ENCODE measurements around the gene TMEM132D.

Gene TMEM132D

DNA sequence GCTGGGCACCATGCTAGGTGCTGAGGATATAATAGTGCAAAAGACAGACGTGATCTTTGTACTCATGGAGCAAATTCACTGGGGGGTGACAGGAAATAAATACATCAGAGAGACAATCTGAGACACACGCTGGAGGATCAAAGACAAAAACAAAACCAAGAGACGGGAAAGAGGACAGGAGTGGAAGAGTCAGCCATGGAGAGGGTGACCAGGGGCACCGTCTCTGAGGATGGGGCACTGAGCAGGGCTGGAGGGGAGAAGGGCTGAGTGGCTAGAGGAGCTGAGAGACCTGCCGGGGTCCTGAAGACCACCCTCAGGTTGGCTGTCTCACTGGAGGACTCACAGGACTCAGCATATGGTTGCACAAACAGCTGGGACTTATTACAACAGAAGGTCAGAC lies 81.9 kb downstream of the TMEM132D start:
- DNase-seq = no peak

- no peak for DNase-seq
These were observed 84.4 kb downstream of the TMEM132D start for GRCh38 chr12:129819391-129819790.

DNA sequence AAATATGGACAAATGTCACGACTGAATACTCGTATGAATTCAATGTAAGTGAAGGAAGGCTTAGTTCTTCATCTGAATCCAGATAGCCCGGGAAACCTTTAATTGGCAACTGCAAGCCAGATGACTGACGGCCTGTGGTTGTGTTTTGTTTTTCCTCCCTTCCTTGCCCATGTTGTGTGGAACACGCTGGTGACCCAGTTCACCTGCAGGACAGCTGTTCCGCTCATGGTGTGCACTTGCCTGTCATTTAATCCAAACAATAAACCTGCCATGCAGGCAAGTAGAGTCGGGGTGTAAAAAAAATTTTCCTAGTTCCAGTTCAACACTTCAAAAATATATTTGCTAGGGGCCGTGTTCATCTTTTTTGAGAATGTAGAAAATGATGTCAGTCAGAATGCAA lies 88.0 kb downstream of the TMEM132D start:
- no peak for DNase-seq

GRCh38 chr12:129811963-129812362 lies 91.9 kb downstream of the TMEM132D start:
- no peak for DNase-seq

GRCh38 chr12:129807136-129807535 lies 96.7 kb downstream of the TMEM132D start:
- no peak for DNase-seq

DNA sequence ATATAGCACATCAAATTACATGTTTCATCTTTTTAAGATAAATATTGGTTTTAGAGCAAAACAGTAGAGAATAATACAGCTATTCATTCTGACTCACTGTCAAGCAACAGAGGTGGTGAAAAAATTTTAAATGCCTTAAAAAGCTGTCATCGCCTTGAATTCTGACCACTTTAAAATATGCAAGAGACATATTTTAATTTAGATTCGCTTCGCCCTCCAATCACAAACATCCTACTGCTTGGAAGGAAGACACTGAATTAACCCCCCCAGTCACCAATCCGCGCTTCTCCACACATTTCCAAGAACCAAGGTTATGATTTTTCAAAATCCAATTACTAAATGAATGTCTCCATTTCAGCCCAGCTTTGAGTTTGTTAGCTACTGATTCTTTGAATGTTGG lies 112.4 kb downstream of the TMEM132D start:
- DNase-seq = no peak

DNA sequence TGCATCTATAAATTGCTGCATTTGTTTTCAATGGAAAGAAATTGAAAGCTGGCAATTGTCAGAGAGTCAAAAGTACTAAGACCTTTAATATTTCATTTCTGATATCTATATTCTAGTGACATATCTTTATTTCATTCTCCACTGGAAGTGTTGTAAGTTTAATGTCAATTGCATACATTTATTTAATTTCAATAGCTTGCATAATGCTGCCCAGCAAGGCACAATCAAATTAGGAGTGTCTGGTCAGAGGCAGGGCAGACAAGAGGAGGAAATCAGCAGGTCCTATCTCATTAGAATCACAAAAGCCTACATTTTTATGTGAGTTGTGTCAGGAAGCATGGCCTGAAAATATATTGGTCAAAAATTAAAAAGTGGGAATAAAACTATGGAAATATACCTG lies 112.9 kb downstream of the TMEM132D start:
- DNase-seq = no peak

DNA sequence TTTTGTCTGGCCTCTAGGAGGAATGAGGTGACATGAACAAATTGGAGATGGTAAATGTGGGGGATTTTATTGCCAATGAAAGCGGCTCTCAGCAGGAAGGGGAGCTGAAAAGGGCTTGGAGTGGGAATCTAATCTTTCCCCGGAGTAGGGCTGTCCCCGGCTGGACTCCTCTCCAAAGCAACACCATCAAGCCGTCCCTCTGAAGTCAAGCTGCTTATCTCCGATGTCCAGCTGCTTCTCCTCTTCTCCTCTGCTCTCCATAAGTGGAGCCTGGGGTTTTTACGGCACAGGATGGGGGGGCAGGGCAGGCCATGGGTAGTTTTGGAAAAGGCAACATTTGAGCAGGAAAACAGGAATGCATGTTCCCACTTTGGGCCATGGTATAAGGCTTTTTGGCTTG lies 113.5 kb downstream of the TMEM132D start:
- no peak for DNase-seq

GRCh38 chr12:129789921-129790320 lies 113.9 kb downstream of the TMEM132D start:
- no peak for DNase-seq

DNA sequence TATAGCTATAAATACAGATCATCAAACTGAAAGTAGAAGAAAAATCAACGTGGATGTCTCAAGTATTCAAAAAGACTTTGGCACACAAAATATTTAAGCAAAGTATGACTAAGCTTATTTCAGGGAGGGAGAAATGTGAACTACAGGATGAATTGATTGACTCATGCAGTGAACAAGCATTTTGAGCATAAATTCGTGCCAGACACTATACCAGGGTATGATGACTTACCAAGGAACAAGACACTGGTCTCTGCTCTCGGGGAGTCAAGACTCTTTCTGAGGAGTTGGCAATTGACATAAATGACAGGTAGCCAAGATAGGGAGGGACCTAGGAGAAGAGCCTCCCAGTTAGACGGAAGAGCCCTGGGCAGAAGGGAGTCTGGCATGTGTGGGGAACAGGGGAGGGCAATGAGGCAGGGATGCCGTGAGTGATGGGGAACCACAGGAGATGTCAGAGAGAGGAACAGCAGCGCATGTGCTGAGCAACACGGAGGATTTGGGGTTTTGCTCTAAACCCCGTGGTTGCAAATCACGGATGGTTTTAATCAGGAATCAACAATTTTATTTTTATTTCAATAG lies 115.2 kb downstream of the TMEM132D start:
- DNase-seq = no peak

DNA sequence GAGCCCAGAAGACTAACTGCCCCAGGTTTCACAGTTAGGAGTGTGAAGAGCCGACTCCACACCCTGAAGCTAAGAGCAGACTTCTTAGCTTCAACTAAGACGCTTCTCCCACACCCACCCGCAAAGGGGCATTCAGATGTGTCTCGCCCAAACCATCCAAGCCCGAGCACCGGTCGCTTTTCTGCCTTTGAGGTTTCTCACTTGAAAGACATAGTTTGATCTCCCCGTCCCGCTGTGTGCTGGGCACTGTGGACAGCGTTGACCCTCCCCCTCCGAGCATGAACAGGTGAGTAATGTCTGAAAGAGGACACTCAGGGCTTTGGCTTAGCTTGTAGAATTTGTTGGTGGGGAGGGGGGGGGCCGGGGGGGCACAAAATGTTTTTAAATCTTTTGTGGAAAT lies 123.8 kb downstream of the TMEM132D start:
- DNase-seq = no peak

GRCh38 chr12:129779033-129779432 lies 124.8 kb downstream of the TMEM132D start:
- no peak for DNase-seq

- no peak for DNase-seq
These were observed 126.7 kb downstream of the TMEM132D start for GRCh38 chr12:129776977-129777667.

- no peak for DNase-seq
These were observed 131.0 kb downstream of the TMEM132D start for GRCh38 chr12:129772501-129773493.

DNA sequence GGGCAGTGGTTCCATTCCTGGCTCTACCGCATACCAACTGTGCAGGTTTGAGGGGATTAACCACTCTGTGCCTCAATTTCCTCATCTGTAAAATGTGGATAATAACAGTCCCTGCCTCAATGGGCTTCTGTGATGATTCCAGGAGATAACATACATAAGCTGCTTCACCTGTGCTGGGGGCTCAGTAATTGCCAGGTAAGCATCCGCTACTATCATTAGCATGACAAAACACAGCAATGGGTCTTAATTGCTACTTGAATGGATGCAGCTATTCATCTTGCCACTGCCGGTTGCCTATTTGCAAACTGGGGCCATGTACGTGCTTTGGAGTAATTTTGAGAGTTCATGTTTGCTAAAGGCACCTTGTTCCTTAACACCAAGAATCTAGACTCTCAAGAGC lies 132.6 kb downstream of the TMEM132D start:
- no peak for DNase-seq

GRCh38 chr12:129765719-129766118 lies 138.1 kb downstream of the TMEM132D start:
- no peak for DNase-seq

- no peak for DNase-seq
These were observed 141.4 kb downstream of the TMEM132D start for GRCh38 chr12:129762436-129762835.

DNA sequence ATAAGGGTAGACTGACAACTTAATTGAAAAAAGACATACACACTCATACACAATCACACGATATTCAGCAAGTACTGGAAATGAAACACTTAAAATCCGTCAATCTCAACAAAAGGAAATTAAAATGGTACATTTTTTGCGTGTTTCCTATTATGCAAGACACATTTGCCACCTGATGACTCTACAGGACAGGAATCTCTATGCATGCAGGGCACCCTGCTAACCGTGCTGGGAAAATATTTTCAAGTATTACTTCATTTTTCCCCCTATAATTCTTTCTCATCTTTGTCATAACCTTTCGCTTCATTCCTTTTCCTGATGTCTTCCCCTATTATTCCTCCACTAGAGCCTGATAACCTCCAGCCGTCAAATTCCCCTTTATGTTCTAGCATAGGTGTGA lies 150.2 kb downstream of the TMEM132D start:
- no peak for DNase-seq

GRCh38 chr12:129750421-129750820 lies 153.4 kb downstream of the TMEM132D start:
- DNase-seq = no peak

DNA sequence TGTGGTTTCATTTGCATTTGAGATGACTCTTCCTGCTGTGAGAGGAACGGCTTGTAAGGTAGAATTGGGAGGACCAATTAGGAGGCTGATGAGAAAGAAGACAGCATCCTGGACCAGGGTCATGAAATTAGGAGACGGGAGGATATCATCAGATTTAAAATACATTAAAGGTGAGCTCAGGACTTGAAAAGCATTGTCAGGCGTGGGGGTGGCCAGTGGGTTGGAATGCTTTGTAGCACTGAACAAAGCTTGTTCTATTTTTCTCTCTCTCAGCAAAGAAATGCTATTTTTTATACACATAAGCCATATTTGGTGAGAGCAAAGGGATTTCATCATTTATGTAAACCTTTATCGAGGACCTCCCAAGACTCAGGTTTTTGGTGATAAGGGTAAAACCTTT lies 157.5 kb downstream of the TMEM132D start:
- no peak for DNase-seq

GRCh38 chr12:129729170-129729569 lies 174.7 kb downstream of the TMEM132D start:
- no peak for DNase-seq

DNA sequence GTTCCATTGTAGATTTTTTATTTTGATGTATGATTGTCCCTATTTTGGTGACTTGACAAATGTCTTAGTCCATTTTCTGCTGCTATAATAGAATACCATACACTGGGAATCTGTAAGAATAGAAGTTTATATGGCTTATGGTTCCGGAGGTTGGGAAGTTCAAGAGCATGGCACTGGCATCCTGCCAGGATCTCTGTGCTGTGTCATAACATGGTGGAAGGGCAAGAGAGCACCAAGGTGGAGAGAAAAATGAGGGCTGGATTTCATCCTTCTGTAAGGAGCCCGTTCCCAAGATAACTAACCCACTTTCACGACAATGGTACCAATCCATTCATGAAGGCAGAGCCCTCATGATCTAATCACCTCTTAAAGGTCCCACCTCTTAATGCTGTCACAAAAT lies 176.7 kb downstream of the TMEM132D start:
- no peak for DNase-seq

DNA sequence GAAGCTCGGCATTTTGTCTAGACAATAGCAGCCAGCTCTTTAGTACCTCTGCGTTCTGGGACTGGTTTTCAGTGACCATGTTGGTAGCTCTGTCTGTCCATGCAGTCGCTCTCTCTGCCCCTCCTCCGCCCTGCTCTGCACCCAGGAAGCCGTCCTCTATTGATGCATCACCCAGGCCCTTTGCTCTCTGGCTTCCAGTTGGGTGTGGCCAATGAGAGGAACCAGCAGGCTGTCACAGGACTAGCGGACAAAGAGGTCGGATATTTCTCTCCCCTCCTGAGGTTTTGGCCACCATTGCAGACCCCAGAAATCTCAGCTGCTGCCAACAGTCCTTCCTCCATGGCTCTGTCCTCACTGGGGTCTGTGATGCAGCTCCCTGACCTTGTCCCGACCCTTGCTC lies 180.6 kb downstream of the TMEM132D start:
- DNase-seq = no peak

DNA sequence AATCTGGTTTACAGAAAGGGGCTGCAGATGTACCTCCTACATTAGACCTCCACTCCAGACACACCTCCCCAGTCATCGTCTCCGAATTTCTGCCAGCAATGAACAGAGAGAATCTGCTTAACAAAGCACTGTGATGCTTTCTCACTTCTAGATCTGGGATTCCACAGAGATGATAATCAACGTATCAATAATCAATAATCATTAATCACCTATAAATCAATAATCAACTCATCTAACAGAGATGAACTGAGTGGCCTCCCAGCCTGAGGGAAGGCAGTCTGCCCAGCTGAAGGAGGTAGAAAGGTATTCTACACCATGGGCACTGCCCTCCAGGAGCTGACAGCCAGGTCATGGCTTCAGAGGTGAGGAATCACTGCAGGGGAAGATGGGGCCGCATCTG lies 183.2 kb downstream of the TMEM132D start:
- no peak for DNase-seq

Measured in CD4-positive, alpha-beta T cell treated with Interleukin-17A for 1 hour (primary cell).